Measurements from ENCODE around the gene ESRRB. TPM values are rescaled to one million over a fixed set of nuclear protein-coding genes. Genes with fewer than 3 reads are reported as not detected.

Gene ESRRB
- polyA plus RNA-seq: 0.86 and 2.0 TPM in 2 replicates

GRCh38 chr14:76375947-76376404 is at the start of gene ESRRB:
TSS of gene ESRRB (plus strand) at chr14:76376137. CDS start at chr14:76376402, 265 bp downstream.

Other genes starting within 250 kb of the ESRRB start
- gene GPATCH2L, start 224.2 kb upstream of the ESRRB start, polyA plus RNA-seq: 15.3 and 22.5 TPM in 2 replicates

Measured in Purkinje cell (primary cell).